Esophagus squamous epithelium (tissue), 5 donors: Measurements from ENCODE around the gene KMT2C. TPM values are rescaled to one million over a fixed set of nuclear protein-coding genes. Genes with fewer than 3 reads are reported as not detected.

Experiments
- DNase-seq: peaks from one replicate; lab custom pipeline; 2025; lab: John Stamatoyannopoulos, UW
- H3K27ac ChIP-seq, 4 donors: fragments of 200-600 bp; sonication (generic); one replicate each; pipeline ENCODE4 v1.5.1; 2016 to 2019; ENCODE audit warnings: mild to moderate bottlenecking in 1 of 4
- H3K27me3 ChIP-seq, 4 donors: fragments of 200-600 bp; sonication (generic); 1 replicate in 3 of 4; 2 replicates in 1 of 4; pipeline versions ENCODE4 v1.5.1 to v1.6.0; 2017 to 2021; ENCODE audit warnings: antibody characterized with exemption in 1 of 4
- H3K36me3 ChIP-seq, 3 donors: fragments of 200-600 bp; sonication (generic); one replicate each; pipeline ENCODE4 v1.5.1; 2016 to 2019
- H3K4me1 ChIP-seq, 3 donors: fragments of 200-600 bp; sonication (generic); one replicate each; pipeline ENCODE4 v1.5.1; 2017 to 2019
- H3K4me3 ChIP-seq, 4 donors: fragments of 200-600 bp; sonication (generic); 1 replicate in 3 of 4; 2 replicates in 1 of 4; pipeline ENCODE4 v1.5.1; 2016 to 2019; ENCODE audit warnings: mild to moderate bottlenecking in 2 of 4, moderate library complexity in 1 of 4
- H3K9me3 ChIP-seq, 3 donors: fragments of 200-600 bp; sonication (generic); one replicate each; pipeline ENCODE4 v1.5.1; 2016 to 2019
- CTCF ChIP-seq, 6 experiments: fragments of 450-650 bp in 4 of 6; fragments of 200-600 bp in 2 of 6; sonication (generic) in 2 of 6; IDR thresholded peaks; one replicate each; pipeline ENCODE4 v1.5.1; 2016 to 2019; ENCODE audit warnings: antibody characterized with exemption in 6 of 6, mild to moderate bottlenecking in 4 of 6, moderate library complexity in 4 of 6
- POLR2A ChIP-seq, 4 donors: fragments of 450-650 bp; IDR thresholded peaks; one replicate each; pipeline ENCODE4 v1.6.1; 2017; ENCODE audit warnings: antibody characterized with exemption in 4 of 4, mild to moderate bottlenecking in 4 of 4, moderate library complexity in 3 of 4
- WGBS, 2 donors: methylation state at CpG; one replicate each; pipeline ENCODE4 v1.1.5; 2018; 5-methylcytosine and 5-hydroxymethylcytosine counted together
- intact Hi-C: fragments of 100-400 bp; cut with DNase I; formaldehyde crosslinking; loops from one replicate; pipeline ENCODE4 v1.15.0; 2022
- total RNA-seq, 4 donors: library from RNA; depleted of rRNA; stranded (reverse); fragments of >200 nt; gene quantifications; one replicate each; pipeline ENCODE4 v1.1.0, GENCODE V29; 2016
- donor health status: DM: yes; HTN: yes; CAD: no.

KMT2C gene
- total RNA-seq, 4 donors from 2014 or later: 25.1 to 64.7 (median 43.4) TPM

- no peaks in the 10 kb centered on the region for H3K27me3 ChIP-seq
- no peak for DNase-seq
- H3K9me3 ChIP-seq: no peaks in the 10 kb centered on the region
- peaks cover 6 to 94% (median 19%) of the 10 kb centered on the region in 3 donors for H3K36me3 ChIP-seq
- 92 to 97% methylated on average over 4 of the region's 4 CpGs for whole genome bisulfite sequencing, 2 donors
- TF ChIP-seq CTCF (IDR thresholded peaks at IDR 0.05) (no peak), POLR2A (IDR thresholded peaks at IDR 0.05) (no peak)
- intact Hi-C loops: no loop called here
- H3K27ac ChIP-seq: no peak overlapping the region
- H3K4me1 ChIP-seq: no peaks in the 10 kb centered on the region
- no peak overlapping the region for H3K4me3 ChIP-seq
These were observed 239.4 kb downstream of the KMT2C start for GRCh38 chr7:152196391-152196790.

GRCh38 chr7:152193880-152194279 is 241.9 kb downstream of the KMT2C start:
- 89 to 91% methylated on average over 4 of the region's 4 CpGs for WGBS, 2 donors
- H3K36me3 ChIP-seq: peaks cover 6 to 98% (median 19%) of the 10 kb centered on the region in 3 donors
- intact Hi-C loops: no loop called here
- H3K9me3 ChIP-seq: no peaks in the 10 kb centered on the region
- no peak for TF ChIP-seq POLR2A (IDR thresholded peaks at IDR 0.05)
- no peak for TF ChIP-seq CTCF (IDR thresholded peaks at IDR 0.05)
- no peak overlapping the region for H3K27ac ChIP-seq
- H3K27me3 ChIP-seq: no peaks in the 10 kb centered on the region
- no peak overlapping the region for H3K4me3 ChIP-seq
- H3K4me1 ChIP-seq: no peaks in the 10 kb centered on the region
- no peak for DNase-seq

- intact Hi-C loops: no loop called here
- H3K27ac ChIP-seq: no peak overlapping the region
- 73 to 85% methylated on average over 2 of the region's 2 CpGs for WGBS, 2 donors
- no peak for DNase-seq
- H3K4me3 ChIP-seq: no peak overlapping the region
- no peaks in the 10 kb centered on the region for H3K27me3 ChIP-seq
- TF ChIP-seq POLR2A (IDR thresholded peaks at IDR 0.05) (no peak), CTCF (IDR thresholded peaks at IDR 0.05) (no peak)
- H3K4me1 ChIP-seq: no peaks in the 10 kb centered on the region
- no peaks in the 10 kb centered on the region for H3K9me3 ChIP-seq
- H3K36me3 ChIP-seq: peaks cover 6 to 97% (median 37%) of the 10 kb centered on the region in 3 donors
These were observed 246.7 kb downstream of the KMT2C start for GRCh38 chr7:152189061-152189460.

- Histone ChIP-seq H3K27me3 (no peaks in the 10 kb centered on the region), H3K4me3 (no peak overlapping the region), H3K27ac (no peak overlapping the region), H3K36me3 (peaks cover 18 to 96% (median 23%) of the 10 kb centered on the region in 3 donors), H3K4me1 (no peaks in the 10 kb centered on the region), H3K9me3 (no peaks in the 10 kb centered on the region)
- no peak for TF ChIP-seq POLR2A (IDR thresholded peaks at IDR 0.05)
- TF ChIP-seq CTCF (IDR thresholded peaks at IDR 0.05): no peak
- intact Hi-C loops: no loop called here
- no peak for DNase-seq
- 66 to 69% methylated on average over 4 of the region's 4 CpGs for WGBS, 2 donors
These were observed 250.2 kb downstream of the KMT2C start for GRCh38 chr7:152185558-152185957.

GRCh38 chr7:152180587-152180986 is 255.2 kb downstream of the KMT2C start:
- TF ChIP-seq POLR2A (IDR thresholded peaks at IDR 0.05) (no peak), CTCF (IDR thresholded peaks at IDR 0.05) (no peak)
- H3K4me1 ChIP-seq: no peaks in the 10 kb centered on the region

More at GRCh38 chr7:152180587-152180986, 255.2 kb downstream of the KMT2C start:
- Histone ChIP-seq H3K27ac (no peak overlapping the region), H3K4me3 (no peak overlapping the region), H3K36me3 (peaks cover 23 to 97% (median 25%) of the 10 kb centered on the region in 3 donors), H3K27me3 (no peaks in the 10 kb centered on the region), H3K9me3 (no peaks in the 10 kb centered on the region)
- 83% methylated on average over 1 of the region's 1 CpG; no CpG with 5 or more reads in 1 of the 2 donors for WGBS, 2 donors
- no peak for DNase-seq
- intact Hi-C loops: no loop called here
